Naive thymus-derived CD4-positive, alpha-beta T cell (primary cell): ENCODE data around the gene SHTN1. TPM values are rescaled to one million over a fixed set of nuclear protein-coding genes. Genes with fewer than 3 reads are reported as not detected.

Source experiments
- ATAC-seq: fragments of 150-1000 bp; cut with Tn5 transposase; 2 replicates; pipeline ENCODE4 v1.10.0; 2021; ENCODE audit warnings: mild to moderate bottlenecking, moderate library complexity
- CTCF ChIA-PET: fragments of 350-600 bp; sonication (Branson Sonifier 250); formaldehyde crosslinking; loops from one replicate; lab custom pipeline; 2021; ENCODE audit warnings: antibody characterized with exemption; lab: Charles Lee
- POLR2A ChIA-PET: fragments of 350-600 bp; sonication (Branson Sonifier 250); formaldehyde crosslinking; loops from one replicate; lab custom pipeline; 2021; ENCODE audit warnings: antibody characterized with exemption, inconsistent platforms; lab: Charles Lee
- DNase-seq, 9 donors: peaks; one replicate each; pipeline versions ENCODE4 v3.0.0 to v3.0.0-alpha.2; 2020 to 2022; ENCODE audit warnings: mixed read lengths in 1 of 9
- H3K27ac ChIP-seq: one replicate; pipeline ENCODE4 v1.7.0; 2013; ENCODE audit warnings: mild to moderate bottlenecking, low read depth, low read length, moderate library complexity
- H3K27me3 ChIP-seq, 2 donors: one replicate each; pipeline ENCODE4 v1.7.0; 2013; ENCODE audit warnings: low read length in 2 of 2, mild to moderate bottlenecking in 2 of 2, moderate library complexity in 2 of 2; ENCODE audit not compliant: control insufficient read depth in 2 of 2, insufficient read depth in 2 of 2
- H3K36me3 ChIP-seq, 3 experiments: 1 replicate in 2 of 3; 2 replicates in 1 of 3; pipeline ENCODE4 v1.7.0; 2013; ENCODE audit warnings: low read length in 3 of 3, mild to moderate bottlenecking in 3 of 3, moderate library complexity in 1 of 3; ENCODE audit not compliant: insufficient read depth in 3 of 3, control insufficient read depth in 2 of 3
- H3K4me1 ChIP-seq, 2 donors: one replicate each; pipeline ENCODE4 v1.7.0; 2013; ENCODE audit warnings: low read length in 2 of 2, mild to moderate bottlenecking in 2 of 2, moderate library complexity in 1 of 2; ENCODE audit not compliant: control insufficient read depth in 2 of 2, insufficient read depth in 2 of 2
- H3K4me3 ChIP-seq: 2 replicates; pipeline ENCODE4 v1.7.0; 2013; ENCODE audit warnings: mild to moderate bottlenecking, low read length
- H3K9me3 ChIP-seq, 3 experiments: 1 replicate in 2 of 3; 2 replicates in 1 of 3; pipeline ENCODE4 v1.7.0; 2013; ENCODE audit warnings: low read length in 3 of 3; ENCODE audit not compliant: control insufficient read depth in 2 of 3
- H3K27ac Mint-ChIP-seq, 9 donors: one replicate each; pipeline ENCODE4 v1.8.0; 2020 to 2022; ENCODE audit warnings: mixed read lengths in 9 of 9, mild to moderate bottlenecking in 8 of 9, moderate library complexity in 5 of 9, inconsistent platforms in 2 of 9
- H3K27me3 Mint-ChIP-seq, 5 donors: one replicate each; pipeline ENCODE4 v1.8.0; 2021 to 2022; ENCODE audit warnings: mixed read lengths in 5 of 5, mild to moderate bottlenecking in 1 of 5
- H3K36me3 Mint-ChIP-seq, 5 donors: one replicate each; pipeline ENCODE4 v1.8.0; 2020 to 2022; ENCODE audit warnings: mixed read lengths in 5 of 5, mild to moderate bottlenecking in 3 of 5, inconsistent platforms in 1 of 5
- H3K4me1 Mint-ChIP-seq, 7 donors: one replicate each; pipeline ENCODE4 v1.8.0; 2020 to 2022; ENCODE audit warnings: mixed read lengths in 7 of 7, mild to moderate bottlenecking in 3 of 7, inconsistent platforms in 1 of 7
- H3K4me3 Mint-ChIP-seq, 10 donors: one replicate each; pipeline ENCODE4 v1.8.0; 2020 to 2022; ENCODE audit warnings: mild to moderate bottlenecking in 10 of 10, mixed read lengths in 10 of 10, moderate library complexity in 6 of 10, inconsistent platforms in 2 of 10
- H3K9me3 Mint-ChIP-seq, 11 donors: one replicate each; pipeline ENCODE4 v1.8.0; 2020 to 2022; ENCODE audit warnings: mixed read lengths in 11 of 11, mild to moderate bottlenecking in 4 of 11, inconsistent platforms in 1 of 11, moderate library complexity in 1 of 11
- intact Hi-C, 2 donors: fragments of 100-400 bp; cut with micrococcal nuclease; formaldehyde crosslinking; loops; one replicate each; pipeline ENCODE4 v1.15.1; 2023
- polyA plus RNA-seq, 2 donors: library from polyadenylated mRNA; unstranded; fragments of 300-500 nt; fragmentation: Illumina TruSeq; gene quantifications; one replicate each; pipeline ENCODE4 v1.2.3, GENCODE V29; 2021
- total RNA-seq, 6 experiments: library from RNA in 5 of 6; stranded (reverse) in 5 of 6; gene quantifications; 1 replicate in 5 of 6; 2 replicates in 1 of 6; pipeline ENCODE4 v1.2.3 and lab custom pipeline; 2021 to 2026

SHTN1 gene
- total and polyA plus RNA-seq, 7 experiments from 2014 or later = 0.07 to 18.3 (median 0.51) TPM; not detected in 1

- Mint-ChIP-seq H3K4me3 (no peak overlapping the region), H3K36me3 (no peaks in the 10 kb centered on the region), H3K27ac (no peak overlapping the region), H3K4me1 (peaks cover 0 to 1% (median 0%) of the 10 kb centered on the region in 7 donors), H3K27me3 (peaks cover 10 to 59% (median 28%) of the 10 kb centered on the region in 5 donors), H3K9me3 (peaks cover 0 to 3% (median 0%) of the 10 kb centered on the region in 11 donors)
- no peak for DNase-seq
- no peak overlapping the region for H3K27ac ChIP-seq
- ATAC-seq = no peak
- H3K27me3 ChIP-seq = no peaks in the 10 kb centered on the region
- no peak overlapping the region for H3K4me3 ChIP-seq
- no peaks in the 10 kb centered on the region for H3K36me3 ChIP-seq
- H3K9me3 ChIP-seq = no peaks in the 10 kb centered on the region
- intact Hi-C loops = no loop called here
- no peaks in the 10 kb centered on the region for H3K4me1 ChIP-seq
- CTCF ChIA-PET = no interaction called here
- POLR2A ChIA-PET = no interaction called here
Measured at GRCh38 chr10:116998172-116998571, 6.8 kb downstream of the SHTN1 start.

GRCh38 chr10:116997015-116997414 is 8.0 kb downstream of the SHTN1 start:
- ChIA-PET CTCF (no interaction called here), POLR2A (no interaction called here)
- H3K27ac ChIP-seq = no peak overlapping the region
- peaks cover 0 to 1% (median 0%) of the 10 kb centered on the region in 7 donors for H3K4me1 Mint-ChIP-seq
- peaks cover 0 to 3% (median 0%) of the 10 kb centered on the region in 11 donors for H3K9me3 Mint-ChIP-seq
- ATAC-seq (no peak), DNase-seq (no peak)
- no peaks in the 10 kb centered on the region for H3K27me3 ChIP-seq
- H3K4me3 ChIP-seq = no peak overlapping the region
- intact Hi-C loops = no loop called here
- H3K36me3 Mint-ChIP-seq = no peaks in the 10 kb centered on the region
- peaks cover 7 to 47% (median 28%) of the 10 kb centered on the region in 5 donors for H3K27me3 Mint-ChIP-seq
- no peaks in the 10 kb centered on the region for H3K9me3 ChIP-seq
- no peaks in the 10 kb centered on the region for H3K36me3 ChIP-seq
- no peaks in the 10 kb centered on the region for H3K4me1 ChIP-seq
- no peak overlapping the region for H3K27ac Mint-ChIP-seq
- no peak overlapping the region for H3K4me3 Mint-ChIP-seq

GRCh38 chr10:116995648-116996047 is 9.3 kb downstream of the SHTN1 start:
- H3K36me3 Mint-ChIP-seq = no peaks in the 10 kb centered on the region
- DNase-seq (no peak), ATAC-seq (no peak)
- peaks cover 0 to under 1% (median 0%) of the 10 kb centered on the region in 11 donors for H3K9me3 Mint-ChIP-seq
- ChIA-PET POLR2A (no interaction called here), CTCF (interaction anchor here (0.6 kb wide), 1 partner anchor 174 kb away, joined by 3 read pairs; no protein-coding TSS in a partner anchor)
- no peak overlapping the region for H3K27ac Mint-ChIP-seq
- Histone ChIP-seq H3K27ac (no peak overlapping the region), H3K4me3 (no peak overlapping the region), H3K36me3 (no peaks in the 10 kb centered on the region), H3K9me3 (no peaks in the 10 kb centered on the region), H3K4me1 (no peaks in the 10 kb centered on the region), H3K27me3 (no peaks in the 10 kb centered on the region)
- intact Hi-C loops = no loop called here
- peaks cover 7 to 35% (median 19%) of the 10 kb centered on the region in 5 donors for H3K27me3 Mint-ChIP-seq
- no peaks in the 10 kb centered on the region for H3K4me1 Mint-ChIP-seq
- no peak overlapping the region for H3K4me3 Mint-ChIP-seq

GRCh38 chr10:116994113-116994890 is 10.7 kb downstream of the SHTN1 start:
- DNase-seq (no peak), ATAC-seq (no peak)
- Histone ChIP-seq H3K27ac (no peak overlapping the region), H3K4me1 (no peaks in the 10 kb centered on the region), H3K4me3 (no peak overlapping the region), H3K9me3 (no peaks in the 10 kb centered on the region), H3K36me3 (no peaks in the 10 kb centered on the region), H3K27me3 (no peaks in the 10 kb centered on the region)
- Mint-ChIP-seq H3K27me3 (peaks cover 4 to 28% (median 12%) of the 10 kb centered on the region in 5 donors), H3K36me3 (no peaks in the 10 kb centered on the region), H3K4me3 (no peak overlapping the region), H3K9me3 (no peaks in the 10 kb centered on the region), H3K4me1 (no peaks in the 10 kb centered on the region), H3K27ac (no peak overlapping the region)
- CTCF ChIA-PET = no interaction called here
- POLR2A ChIA-PET = no interaction called here
- intact Hi-C loops = no loop called here

GRCh38 chr10:116993610-116994009 is 11.4 kb downstream of the SHTN1 start:
- H3K4me1 ChIP-seq = no peaks in the 10 kb centered on the region
- H3K9me3 ChIP-seq = no peaks in the 10 kb centered on the region
- H3K9me3 Mint-ChIP-seq = no peaks in the 10 kb centered on the region
- no peak for DNase-seq
- H3K27me3 Mint-ChIP-seq = peaks cover 4 to 25% (median 6%) of the 10 kb centered on the region in 5 donors
- H3K36me3 ChIP-seq = no peaks in the 10 kb centered on the region
- no peak overlapping the region for H3K4me3 Mint-ChIP-seq
- no peak overlapping the region for H3K27ac ChIP-seq
- POLR2A ChIA-PET = no interaction called here
- H3K4me1 Mint-ChIP-seq = no peaks in the 10 kb centered on the region
- no peak for ATAC-seq
- CTCF ChIA-PET = no interaction called here
- no peaks in the 10 kb centered on the region for H3K36me3 Mint-ChIP-seq
- intact Hi-C loops = no loop called here
- H3K27me3 ChIP-seq = no peaks in the 10 kb centered on the region
- no peak overlapping the region for H3K27ac Mint-ChIP-seq
- no peak overlapping the region for H3K4me3 ChIP-seq

- no peaks in the 10 kb centered on the region for H3K9me3 ChIP-seq
- no peaks in the 10 kb centered on the region for H3K9me3 Mint-ChIP-seq
- H3K27ac ChIP-seq = no peak overlapping the region
- no peaks in the 10 kb centered on the region for H3K36me3 Mint-ChIP-seq
- DNase-seq (no peak), ATAC-seq (no peak)
- no peak overlapping the region for H3K27ac Mint-ChIP-seq
- H3K4me3 Mint-ChIP-seq = no peak overlapping the region
- H3K4me3 ChIP-seq = no peak overlapping the region
- H3K4me1 ChIP-seq = no peaks in the 10 kb centered on the region
- intact Hi-C loops = no loop called here
- no peaks in the 10 kb centered on the region for H3K27me3 ChIP-seq
- no peaks in the 10 kb centered on the region for H3K36me3 ChIP-seq
- no peaks in the 10 kb centered on the region for H3K4me1 Mint-ChIP-seq
- ChIA-PET CTCF (no interaction called here), POLR2A (no interaction called here)
- peaks cover 0 to 23% (median 4%) of the 10 kb centered on the region in 5 donors for H3K27me3 Mint-ChIP-seq
Measured at GRCh38 chr10:116992183-116992582, 12.8 kb downstream of the SHTN1 start.

GRCh38 chr10:116990276-116990800 is 14.6 kb downstream of the SHTN1 start:
- CTCF ChIA-PET = no interaction called here
- H3K4me1 Mint-ChIP-seq = no peaks in the 10 kb centered on the region

More at GRCh38 chr10:116990276-116990800, 14.6 kb downstream of the SHTN1 start:
- Histone ChIP-seq H3K4me1 (no peaks in the 10 kb centered on the region), H3K9me3 (no peaks in the 10 kb centered on the region), H3K27me3 (no peaks in the 10 kb centered on the region), H3K4me3 (no peak overlapping the region), H3K36me3 (no peaks in the 10 kb centered on the region), H3K27ac (no peak overlapping the region)
- Mint-ChIP-seq H3K4me3 (no peak overlapping the region), H3K27me3 (peaks cover 0 to 13% (median 4%) of the 10 kb centered on the region in 5 donors), H3K9me3 (no peaks in the 10 kb centered on the region), H3K27ac (no peak overlapping the region), H3K36me3 (no peaks in the 10 kb centered on the region)
- ATAC-seq = no peak
- DNase-seq = no peak
- intact Hi-C loops = no loop called here
- POLR2A ChIA-PET = no interaction called here
